A549 (cell line): Measurements from ENCODE around the gene ATG2A.

Experiments
- EHMT2 ChIP-seq: fragments of 200-600 bp; sonication (generic); IDR thresholded peaks from 2 replicates; pipeline ENCODE4 v1.6.1; 2016; ENCODE audit warnings: antibody characterized with exemption, low read depth, mild to moderate bottlenecking, moderate library complexity
- HDAC2 ChIP-seq: fragments of 200-600 bp; sonication (generic); IDR thresholded peaks from 2 replicates; pipeline ENCODE4 v1.6.1; 2016
- MAFK ChIP-seq: fragments of 450-650 bp; IDR thresholded peaks from 2 replicates; pipeline ENCODE4 v1.6.1; 2014; ENCODE audit not compliant: partially characterized antibody
- POLR2A ChIP-seq: IDR thresholded peaks from 2 replicates; pipeline ENCODE4 v1.6.1; 2012; ENCODE audit warnings: mild to moderate bottlenecking, low read length
- RAD21 ChIP-seq, 2 experiments: fragments of >200 bp in 1 of 2; sonication (Bioruptor Twin) in 1 of 2; formaldehyde crosslinking in 1 of 2; IDR thresholded peaks in 1 of 2; conservative IDR thresholded peaks in 1 of 2; 2 replicates in 1 of 2; 3 replicates in 1 of 2; pipeline ENCODE4 v1.6.1; 2012 to 2018; ENCODE audit warnings: inconsistent platforms in 1 of 2
- TF ChIP-seq, protein P1 (sequence below): fragments of >200 bp; sonication (Bioruptor Twin); formaldehyde crosslinking; IDR thresholded peaks from 3 replicates; pipeline ENCODE4 v1.5.1; 2016
- TF ChIP-seq, protein P2 (sequence below): IDR thresholded peaks from 2 replicates; pipeline ENCODE4 v1.6.1; 2012

DNA sequence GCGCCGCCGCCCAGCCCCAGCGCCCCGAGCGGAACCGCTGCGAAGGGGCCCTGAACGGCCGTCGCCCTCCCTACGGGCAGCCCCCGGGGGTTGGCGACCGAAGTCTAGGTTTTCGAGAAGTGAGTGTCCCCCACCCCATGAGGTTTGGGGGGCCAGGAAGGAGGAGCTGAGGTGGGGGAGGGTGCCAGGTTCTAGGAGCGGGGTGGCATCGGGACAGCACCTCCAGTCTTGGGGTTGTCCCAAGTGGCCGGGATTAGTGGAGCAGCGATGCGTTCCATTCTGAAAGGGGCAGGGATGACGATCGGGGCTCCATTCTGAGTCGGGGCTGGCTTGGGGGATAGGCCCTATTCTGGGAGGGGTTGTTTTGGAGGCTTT lies 7.9 kb upstream of the ATG2A start:
- TF ChIP-seq, protein P1, sequence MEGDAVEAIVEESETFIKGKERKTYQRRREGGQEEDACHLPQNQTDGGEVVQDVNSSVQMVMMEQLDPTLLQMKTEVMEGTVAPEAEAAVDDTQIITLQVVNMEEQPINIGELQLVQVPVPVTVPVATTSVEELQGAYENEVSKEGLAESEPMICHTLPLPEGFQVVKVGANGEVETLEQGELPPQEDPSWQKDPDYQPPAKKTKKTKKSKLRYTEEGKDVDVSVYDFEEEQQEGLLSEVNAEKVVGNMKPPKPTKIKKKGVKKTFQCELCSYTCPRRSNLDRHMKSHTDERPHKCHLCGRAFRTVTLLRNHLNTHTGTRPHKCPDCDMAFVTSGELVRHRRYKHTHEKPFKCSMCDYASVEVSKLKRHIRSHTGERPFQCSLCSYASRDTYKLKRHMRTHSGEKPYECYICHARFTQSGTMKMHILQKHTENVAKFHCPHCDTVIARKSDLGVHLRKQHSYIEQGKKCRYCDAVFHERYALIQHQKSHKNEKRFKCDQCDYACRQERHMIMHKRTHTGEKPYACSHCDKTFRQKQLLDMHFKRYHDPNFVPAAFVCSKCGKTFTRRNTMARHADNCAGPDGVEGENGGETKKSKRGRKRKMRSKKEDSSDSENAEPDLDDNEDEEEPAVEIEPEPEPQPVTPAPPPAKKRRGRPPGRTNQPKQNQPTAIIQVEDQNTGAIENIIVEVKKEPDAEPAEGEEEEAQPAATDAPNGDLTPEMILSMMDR = no peak
- TF ChIP-seq RAD21 (conservative IDR thresholded peaks at IDR 0.05 in 1 of 2, IDR thresholded peaks at IDR 0.05 in 1 of 2) = no peak
- TF ChIP-seq MAFK = no peak
- TF ChIP-seq EHMT2 = no peak
- TF ChIP-seq, protein P2, sequence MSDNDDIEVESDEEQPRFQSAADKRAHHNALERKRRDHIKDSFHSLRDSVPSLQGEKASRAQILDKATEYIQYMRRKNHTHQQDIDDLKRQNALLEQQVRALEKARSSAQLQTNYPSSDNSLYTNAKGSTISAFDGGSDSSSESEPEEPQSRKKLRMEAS = no peak
- no peak for TF ChIP-seq HDAC2
- no peak for TF ChIP-seq POLR2A
